ENCODE data around the gene SRGAP3.

The SRGAP3 gene

GRCh38 chr3:9000041-9000440, 249.4 kb downstream of the SRGAP3 start:
- peaks cover 10% of the 10 kb centered on the region for H3K27me3 Mint-ChIP-seq (ENCODE audit: low read depth)
- H3K4me1 Mint-ChIP-seq (ENCODE audit: low read depth) = no peaks in the 10 kb centered on the region
- no peaks in the 10 kb centered on the region for H3K36me3 Mint-ChIP-seq (ENCODE audit: low read depth)
- no peaks in the 10 kb centered on the region for H3K9me3 Mint-ChIP-seq
- H3K4me3 Mint-ChIP-seq = no peak overlapping the region
- H3K27ac Mint-ChIP-seq = no peak overlapping the region

DNA sequence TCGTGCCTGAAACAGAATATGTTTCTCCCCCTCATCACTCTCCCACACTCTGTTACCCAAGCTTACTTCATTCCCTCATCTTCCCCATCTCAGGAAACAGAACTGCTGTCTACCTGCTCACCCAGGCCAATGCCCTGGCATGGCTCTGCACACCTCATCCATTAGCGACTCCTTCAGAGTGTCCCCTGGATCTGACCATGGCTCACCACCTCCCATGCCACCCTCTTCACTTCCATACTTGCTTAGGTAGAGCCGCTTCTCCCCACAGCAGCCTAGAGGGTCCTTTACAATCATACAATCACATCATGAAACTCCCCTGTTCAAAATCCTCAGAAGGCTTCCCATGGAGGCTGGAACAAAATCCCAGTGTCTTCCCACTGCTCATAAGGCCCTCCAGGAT, 252.3 kb downstream of the SRGAP3 start:
- no peaks in the 10 kb centered on the region for H3K4me1 Mint-ChIP-seq (ENCODE audit: low read depth)

DNA sequence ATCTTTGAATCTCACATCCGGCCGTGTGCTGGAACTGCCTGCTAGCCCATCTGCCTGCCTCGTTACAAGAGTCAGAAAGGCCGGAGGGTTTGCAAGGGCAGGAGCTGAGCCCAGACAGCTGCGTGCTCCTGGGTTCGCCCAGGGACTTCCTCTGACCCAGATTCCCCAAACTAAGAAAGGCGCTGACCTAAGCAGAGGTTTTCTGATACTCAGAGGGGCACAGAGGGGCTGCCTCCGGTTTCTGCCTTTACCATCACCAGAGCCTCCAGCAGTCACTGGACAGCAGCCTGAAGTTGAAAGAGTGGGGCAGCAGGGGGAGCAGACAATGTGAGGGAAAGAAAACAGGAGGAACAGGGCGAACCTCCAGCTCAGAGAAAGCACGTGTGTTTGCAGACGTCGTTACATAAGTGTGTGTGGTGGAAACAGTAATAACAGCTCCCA, 252.7 kb downstream of the SRGAP3 start:
- no peak overlapping the region for H3K4me3 Mint-ChIP-seq
- peaks cover 4% of the 10 kb centered on the region for H3K27me3 Mint-ChIP-seq (ENCODE audit: low read depth)

More for the DNA sequence above, 252.3 kb downstream of the SRGAP3 start:
- no peak overlapping the region for H3K4me3 Mint-ChIP-seq
- H3K27ac Mint-ChIP-seq = no peak overlapping the region
- H3K9me3 Mint-ChIP-seq = no peaks in the 10 kb centered on the region
- H3K36me3 Mint-ChIP-seq (ENCODE audit: low read depth) = no peaks in the 10 kb centered on the region
- H3K27me3 Mint-ChIP-seq (ENCODE audit: low read depth) = peaks cover 4% of the 10 kb centered on the region

DNA sequence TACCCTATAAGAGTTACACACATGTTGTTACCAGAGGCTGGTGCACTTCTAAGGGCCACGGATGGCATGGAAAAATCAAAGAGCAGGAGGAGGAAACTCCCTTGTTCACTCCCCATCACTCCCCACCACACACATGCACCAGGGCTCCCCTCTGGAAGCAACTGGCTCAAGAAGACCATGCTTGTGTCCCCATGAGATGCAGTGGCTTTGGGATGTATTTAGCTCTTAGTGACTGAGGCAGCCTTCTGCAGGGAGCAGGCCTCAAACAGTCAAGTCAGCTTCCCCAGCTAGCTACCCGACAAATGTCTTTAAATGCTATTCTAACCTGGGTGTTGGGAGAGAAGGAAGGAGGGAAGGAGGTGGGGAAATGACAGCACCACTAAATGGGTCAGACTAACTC, 253.2 kb downstream of the SRGAP3 start:
- no peaks in the 10 kb centered on the region for H3K4me1 Mint-ChIP-seq (ENCODE audit: low read depth)
- no peak overlapping the region for H3K27ac Mint-ChIP-seq
- H3K27me3 Mint-ChIP-seq (ENCODE audit: low read depth) = peaks cover 4% of the 10 kb centered on the region

More for the DNA sequence above, 252.7 kb downstream of the SRGAP3 start:
- Mint-ChIP-seq H3K4me1 (ENCODE audit: low read depth) (no peaks in the 10 kb centered on the region), H3K36me3 (ENCODE audit: low read depth) (no peaks in the 10 kb centered on the region), H3K9me3 (no peaks in the 10 kb centered on the region), H3K27ac (no peak overlapping the region)

DNA sequence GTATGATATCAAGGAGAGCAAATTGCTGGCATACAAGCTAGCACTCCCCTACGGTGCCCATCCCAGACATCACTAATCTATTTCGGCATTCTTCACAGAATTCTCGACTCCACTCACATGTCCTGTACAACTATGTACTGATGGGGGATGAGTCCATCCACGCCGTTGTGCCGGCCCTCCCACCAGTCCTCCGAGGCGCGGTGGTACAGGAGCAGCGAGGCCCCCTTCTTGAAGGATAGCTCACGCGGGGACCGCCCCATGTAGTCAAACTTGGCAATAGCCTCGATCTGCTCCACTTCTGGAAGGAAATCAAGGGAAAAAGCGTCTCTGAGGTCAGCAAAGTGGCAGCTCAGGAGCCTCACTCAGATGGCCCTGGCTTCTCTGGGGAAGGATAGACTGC, 255.2 kb downstream of the SRGAP3 start:
- Mint-ChIP-seq H3K9me3 (no peaks in the 10 kb centered on the region), H3K4me1 (ENCODE audit: low read depth) (no peaks in the 10 kb centered on the region), H3K27ac (no peak overlapping the region), H3K27me3 (ENCODE audit: low read depth) (no peaks in the 10 kb centered on the region), H3K36me3 (ENCODE audit: low read depth) (no peaks in the 10 kb centered on the region), H3K4me3 (no peak overlapping the region)

More for the DNA sequence above, 253.2 kb downstream of the SRGAP3 start:
- H3K36me3 Mint-ChIP-seq (ENCODE audit: low read depth) = no peaks in the 10 kb centered on the region
- no peak overlapping the region for H3K4me3 Mint-ChIP-seq
- H3K9me3 Mint-ChIP-seq = no peaks in the 10 kb centered on the region

GRCh38 chr3:8993331-8993730, 256.1 kb downstream of the SRGAP3 start:
- no peak overlapping the region for H3K4me3 Mint-ChIP-seq
- H3K9me3 Mint-ChIP-seq = no peaks in the 10 kb centered on the region
- no peaks in the 10 kb centered on the region for H3K4me1 Mint-ChIP-seq (ENCODE audit: low read depth)
- H3K36me3 Mint-ChIP-seq (ENCODE audit: low read depth) = no peaks in the 10 kb centered on the region
- H3K27me3 Mint-ChIP-seq (ENCODE audit: low read depth) = no peaks in the 10 kb centered on the region
- no peak overlapping the region for H3K27ac Mint-ChIP-seq

- Mint-ChIP-seq H3K27ac (no peak overlapping the region), H3K4me3 (no peak overlapping the region), H3K9me3 (no peaks in the 10 kb centered on the region), H3K36me3 (ENCODE audit: low read depth) (no peaks in the 10 kb centered on the region), H3K4me1 (ENCODE audit: low read depth) (no peaks in the 10 kb centered on the region), H3K27me3 (ENCODE audit: low read depth) (no peaks in the 10 kb centered on the region)
Observed at GRCh38 chr3:8992854-8993253, 256.6 kb downstream of the SRGAP3 start.

GRCh38 chr3:8992199-8992598, 257.2 kb downstream of the SRGAP3 start:
- Mint-ChIP-seq H3K4me1 (ENCODE audit: low read depth) (no peaks in the 10 kb centered on the region), H3K27me3 (ENCODE audit: low read depth) (no peaks in the 10 kb centered on the region), H3K9me3 (no peaks in the 10 kb centered on the region), H3K27ac (no peak overlapping the region), H3K36me3 (ENCODE audit: low read depth) (no peaks in the 10 kb centered on the region), H3K4me3 (no peak overlapping the region)

DNA sequence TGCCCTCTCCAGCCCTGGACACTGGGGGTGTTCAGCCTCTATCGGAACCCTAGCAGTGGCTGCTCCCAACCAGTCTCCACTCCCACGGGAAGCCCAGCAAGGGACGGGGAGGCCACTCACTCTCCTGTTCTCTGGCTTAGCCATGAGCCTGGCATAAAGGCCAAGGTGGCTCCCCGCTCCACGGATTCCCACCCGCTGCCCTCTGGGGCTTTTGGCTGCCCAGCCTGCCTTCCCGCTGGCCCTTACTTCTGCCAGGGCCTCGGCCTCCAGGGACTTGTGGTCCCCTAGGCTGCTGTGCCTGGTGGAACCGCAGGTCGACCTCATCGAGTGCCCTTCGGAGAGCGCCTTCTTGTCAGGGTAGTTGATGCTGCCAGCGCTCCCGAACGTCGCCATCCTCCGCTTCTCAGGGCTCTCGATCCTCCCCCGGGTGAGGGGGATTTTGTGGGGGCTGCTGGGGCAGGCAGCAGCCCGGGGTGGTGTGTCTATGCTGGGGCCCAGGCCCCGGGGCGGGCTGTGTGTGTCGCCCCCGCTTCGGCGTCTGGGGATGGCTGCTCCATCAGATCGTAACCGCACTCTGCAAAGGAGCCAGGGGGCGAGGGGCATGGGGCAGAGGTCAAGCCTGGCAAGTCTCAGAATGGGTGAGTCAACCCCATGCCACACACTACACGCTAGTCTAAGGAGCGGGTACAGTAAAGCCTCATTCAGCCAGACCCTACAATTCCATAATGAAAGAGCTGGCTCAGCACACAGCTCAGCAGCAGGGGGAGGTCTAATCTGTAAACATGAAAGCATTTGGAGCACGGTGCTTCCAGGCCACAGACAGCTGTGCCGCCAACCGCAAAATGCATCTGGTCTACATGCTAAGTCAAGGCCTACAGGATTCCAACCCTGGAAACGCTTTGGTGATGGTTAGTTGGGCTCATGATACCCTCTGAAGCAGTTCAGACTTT, 258.9 kb downstream of the SRGAP3 start:
- H3K4me1 Mint-ChIP-seq (ENCODE audit: low read depth) = no peaks in the 10 kb centered on the region
- no peak overlapping the region for H3K4me3 Mint-ChIP-seq
- no peaks in the 10 kb centered on the region for H3K27me3 Mint-ChIP-seq (ENCODE audit: low read depth)
- no peaks in the 10 kb centered on the region for H3K36me3 Mint-ChIP-seq (ENCODE audit: low read depth)
- H3K9me3 Mint-ChIP-seq = no peaks in the 10 kb centered on the region
- no peak overlapping the region for H3K27ac Mint-ChIP-seq

- Mint-ChIP-seq H3K36me3 (ENCODE audit: low read depth) (no peaks in the 10 kb centered on the region), H3K27me3 (ENCODE audit: low read depth) (no peaks in the 10 kb centered on the region), H3K4me3 (no peak overlapping the region), H3K4me1 (ENCODE audit: low read depth) (no peaks in the 10 kb centered on the region), H3K27ac (no peak overlapping the region), H3K9me3 (no peaks in the 10 kb centered on the region)
Observed at GRCh38 chr3:8988791-8989558, 260.5 kb downstream of the SRGAP3 start.

- Mint-ChIP-seq H3K36me3 (ENCODE audit: low read depth) (no peaks in the 10 kb centered on the region), H3K4me3 (no peak overlapping the region), H3K4me1 (ENCODE audit: low read depth) (no peaks in the 10 kb centered on the region), H3K27ac (no peak overlapping the region), H3K27me3 (ENCODE audit: low read depth) (no peaks in the 10 kb centered on the region), H3K9me3 (no peaks in the 10 kb centered on the region)
Observed at GRCh38 chr3:8988384-8988655, 261.1 kb downstream of the SRGAP3 start.

DNA sequence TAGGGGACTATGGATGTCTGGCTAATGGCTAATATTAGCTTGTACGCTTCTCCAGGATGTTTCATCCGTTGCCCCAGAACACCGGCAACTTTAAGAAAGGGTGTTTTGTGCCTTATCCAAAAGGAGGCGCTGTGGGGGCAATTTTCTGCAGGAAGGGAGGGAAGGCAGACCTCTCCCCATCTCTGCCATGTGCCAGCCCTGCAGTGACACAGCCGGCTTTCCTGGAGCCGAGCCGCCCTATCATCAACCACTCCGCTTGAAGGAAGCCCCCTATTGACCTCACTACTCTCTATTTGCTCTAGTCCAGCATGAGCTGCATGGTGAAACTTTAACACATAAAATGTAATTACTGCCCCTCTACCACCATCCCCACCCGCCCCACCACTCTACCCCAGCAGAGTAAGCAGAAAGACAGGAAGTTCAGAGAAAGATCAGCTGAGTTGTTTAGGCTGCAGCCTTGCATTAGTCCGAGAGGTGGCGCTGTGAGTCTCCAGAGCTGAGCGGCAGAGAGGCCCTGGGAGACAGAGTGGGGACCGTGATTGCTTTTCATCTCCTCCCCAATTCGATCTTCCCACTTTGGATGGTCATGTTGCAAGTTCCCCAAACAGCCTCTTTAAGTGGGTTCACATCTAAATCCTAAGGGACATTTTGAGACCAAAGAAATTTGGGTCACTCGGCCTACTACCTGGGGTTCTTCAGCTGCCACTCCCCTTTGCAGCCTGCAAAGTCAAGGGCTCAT, 261.6 kb downstream of the SRGAP3 start:
- H3K36me3 Mint-ChIP-seq (ENCODE audit: low read depth) = no peaks in the 10 kb centered on the region
- H3K4me3 Mint-ChIP-seq = no peak overlapping the region
- no peak overlapping the region for H3K27ac Mint-ChIP-seq
- H3K9me3 Mint-ChIP-seq = no peaks in the 10 kb centered on the region
- H3K27me3 Mint-ChIP-seq (ENCODE audit: low read depth) = no peaks in the 10 kb centered on the region
- H3K4me1 Mint-ChIP-seq (ENCODE audit: low read depth) = no peaks in the 10 kb centered on the region

GRCh38 chr3:8987226-8987625, 262.2 kb downstream of the SRGAP3 start:
- no peaks in the 10 kb centered on the region for H3K4me1 Mint-ChIP-seq (ENCODE audit: low read depth)
- no peak overlapping the region for H3K27ac Mint-ChIP-seq
- H3K27me3 Mint-ChIP-seq (ENCODE audit: low read depth) = no peaks in the 10 kb centered on the region
- no peaks in the 10 kb centered on the region for H3K36me3 Mint-ChIP-seq (ENCODE audit: low read depth)
- H3K4me3 Mint-ChIP-seq = no peak overlapping the region
- H3K9me3 Mint-ChIP-seq = no peaks in the 10 kb centered on the region

DNA sequence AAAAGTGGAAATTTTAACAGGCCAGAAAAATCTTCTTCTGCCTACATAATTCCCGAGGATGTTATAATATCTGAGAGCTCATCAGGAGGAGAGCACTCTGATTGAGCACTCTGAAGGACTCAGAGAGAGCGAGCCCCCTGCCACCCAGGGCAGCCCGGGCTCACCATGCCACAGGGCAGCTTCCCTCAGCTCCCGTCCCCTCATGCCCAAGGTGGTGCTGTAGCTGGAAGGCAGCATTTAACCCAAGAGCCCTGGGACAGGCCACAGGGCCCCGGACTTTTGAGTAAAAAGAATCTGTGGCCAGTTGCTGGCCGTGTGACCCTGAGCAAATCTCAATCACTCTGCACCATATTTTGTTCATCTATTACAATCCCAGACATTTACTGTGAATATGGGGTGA, 262.7 kb downstream of the SRGAP3 start:
- no peak overlapping the region for H3K4me3 Mint-ChIP-seq
- peaks cover under 1% of the 10 kb centered on the region for H3K27me3 Mint-ChIP-seq (ENCODE audit: low read depth)
- no peaks in the 10 kb centered on the region for H3K9me3 Mint-ChIP-seq
- no peaks in the 10 kb centered on the region for H3K4me1 Mint-ChIP-seq (ENCODE audit: low read depth)
- H3K27ac Mint-ChIP-seq = no peak overlapping the region
- no peaks in the 10 kb centered on the region for H3K36me3 Mint-ChIP-seq (ENCODE audit: low read depth)

Measured in T-helper 1 cell treated with Interleukin-12 subunit alpha and Interleukin-12 subunit beta and Interleukin-4 antibody, amounts not matched to agents 30 μg/mL and 1 μg/mL, for 36 hours (primary cell).